Thoracic aorta (tissue), 2 donors: ENCODE results near the gene INPP4A. TPM values are rescaled to one million over a fixed set of nuclear protein-coding genes. Genes with fewer than 3 reads are reported as not detected.
A peak's percentile ranks its signal among the peaks of the same experiment; 100 is the strongest.

Experiments used
- ATAC-seq: fragments of 150-250 bp; one replicate; pipeline ENCODE4 v1.8.0; 2017; ENCODE audit warnings: low read depth; ENCODE audit not compliant: insufficient number of reproducible peaks, low FRiP score
- DNase-seq: peaks from one replicate; pipeline ENCODE4 v3.0.0-alpha.2; 2020; ENCODE audit warnings: low spot score
- H3K27ac ChIP-seq, 2 donors: fragments of 200-600 bp; sonication (generic); 1 replicate in 1 of 2; 2 replicates in 1 of 2; pipeline ENCODE4 v1.5.1; 2016; ENCODE audit warnings: mild to moderate bottlenecking in 2 of 2, moderate library complexity in 2 of 2
- H3K27me3 ChIP-seq: fragments of 200-600 bp; sonication (generic); replicated peaks from 2 replicates; pipeline ENCODE4 v1.6.0; 2016; ENCODE audit warnings: mild to moderate bottlenecking; ENCODE audit not compliant: insufficient read depth
- H3K36me3 ChIP-seq: fragments of 200-600 bp; sonication (generic); one replicate; pipeline ENCODE4 v1.5.1; 2016
- H3K4me1 ChIP-seq, 2 donors: fragments of 200-600 bp; sonication (generic); 1 replicate in 1 of 2; 2 replicates in 1 of 2; pipeline versions ENCODE4 v1.5.1 to v1.6.0; 2016; ENCODE audit warnings: low read depth in 2 of 2, mild to moderate bottlenecking in 1 of 2; ENCODE audit not compliant: control insufficient read depth in 1 of 2
- H3K4me3 ChIP-seq: fragments of 200-600 bp; sonication (generic); 2 replicates; pipeline ENCODE4 v1.5.1; 2016; ENCODE audit warnings: mild to moderate bottlenecking
- H3K9me3 ChIP-seq: fragments of 200-600 bp; sonication (generic); 2 replicates; pipeline ENCODE4 v1.5.1; 2016
- total RNA-seq, 2 donors: library from RNA; depleted of rRNA; stranded (reverse); fragments of >200 nt; gene quantifications; one replicate each; pipeline versions ENCODE4 v1.1.0 to v1.2.3, GENCODE V29; 2016
- TF ChIP-seq, protein P1 (sequence below): fragments of 200-600 bp; sonication (generic); IDR thresholded peaks from one replicate; pipeline ENCODE4 v1.5.1; 2019; ENCODE audit warnings: antibody characterized with exemption

INPP4A gene
- total RNA-seq, 2 donors from 2014 or later, result 29.4 to 40.6 TPM

- H3K36me3 ChIP-seq, result no peaks in the 10 kb centered on the region
- ATAC-seq (no peak), DNase-seq (no peak)
- H3K4me1 ChIP-seq, result peaks cover 8 to 10% of the 10 kb centered on the region in 2 donors
- H3K4me3 ChIP-seq, result no peak overlapping the region
- TF ChIP-seq, protein P1, sequence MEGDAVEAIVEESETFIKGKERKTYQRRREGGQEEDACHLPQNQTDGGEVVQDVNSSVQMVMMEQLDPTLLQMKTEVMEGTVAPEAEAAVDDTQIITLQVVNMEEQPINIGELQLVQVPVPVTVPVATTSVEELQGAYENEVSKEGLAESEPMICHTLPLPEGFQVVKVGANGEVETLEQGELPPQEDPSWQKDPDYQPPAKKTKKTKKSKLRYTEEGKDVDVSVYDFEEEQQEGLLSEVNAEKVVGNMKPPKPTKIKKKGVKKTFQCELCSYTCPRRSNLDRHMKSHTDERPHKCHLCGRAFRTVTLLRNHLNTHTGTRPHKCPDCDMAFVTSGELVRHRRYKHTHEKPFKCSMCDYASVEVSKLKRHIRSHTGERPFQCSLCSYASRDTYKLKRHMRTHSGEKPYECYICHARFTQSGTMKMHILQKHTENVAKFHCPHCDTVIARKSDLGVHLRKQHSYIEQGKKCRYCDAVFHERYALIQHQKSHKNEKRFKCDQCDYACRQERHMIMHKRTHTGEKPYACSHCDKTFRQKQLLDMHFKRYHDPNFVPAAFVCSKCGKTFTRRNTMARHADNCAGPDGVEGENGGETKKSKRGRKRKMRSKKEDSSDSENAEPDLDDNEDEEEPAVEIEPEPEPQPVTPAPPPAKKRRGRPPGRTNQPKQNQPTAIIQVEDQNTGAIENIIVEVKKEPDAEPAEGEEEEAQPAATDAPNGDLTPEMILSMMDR, result no peak
- no peaks in the 10 kb centered on the region for H3K27me3 ChIP-seq
- H3K9me3 ChIP-seq, result no peaks in the 10 kb centered on the region
- H3K27ac ChIP-seq, result no peak overlapping the region
Measured at GRCh38 chr2:98461498-98462049, 16.9 kb downstream of the INPP4A start.

GRCh38 chr2:98463081-98463481 lies 18.4 kb downstream of the INPP4A start:
- Histone ChIP-seq H3K4me3 (no peak overlapping the region), H3K36me3 (no peaks in the 10 kb centered on the region), H3K9me3 (no peaks in the 10 kb centered on the region), H3K27me3 (no peaks in the 10 kb centered on the region), H3K27ac (no peak overlapping the region), H3K4me1 (peaks cover 8 to 10% of the 10 kb centered on the region in 2 donors)
- ATAC-seq (no peak), DNase-seq (no peak)
- TF ChIP-seq, protein P1, result no peak

GRCh38 chr2:98463551-98463971 lies 18.9 kb downstream of the INPP4A start:
- no peak for DNase-seq
- H3K4me1 ChIP-seq, result peaks cover 8 to 10% of the 10 kb centered on the region in 2 donors
- no peaks in the 10 kb centered on the region for H3K27me3 ChIP-seq
- no peaks in the 10 kb centered on the region for H3K36me3 ChIP-seq
- ATAC-seq, result no peak
- H3K9me3 ChIP-seq, result no peaks in the 10 kb centered on the region
- no peak overlapping the region for H3K27ac ChIP-seq
- TF ChIP-seq, protein P1, result no peak
- H3K4me3 ChIP-seq, result no peak overlapping the region

- H3K27ac ChIP-seq, result peak overlapping the region in 1 of 2 donors; percentile 30
- ATAC-seq, result no peak
- H3K4me3 ChIP-seq, result no peak overlapping the region
- no peaks in the 10 kb centered on the region for H3K9me3 ChIP-seq
- TF ChIP-seq, protein P1, result no peak
- H3K4me1 ChIP-seq, result peaks cover 8 to 10% of the 10 kb centered on the region in 2 donors
- H3K27me3 ChIP-seq, result no peaks in the 10 kb centered on the region
- no peaks in the 10 kb centered on the region for H3K36me3 ChIP-seq
- no peak for DNase-seq
Measured at GRCh38 chr2:98463988-98464771, 19.5 kb downstream of the INPP4A start.

DNA sequence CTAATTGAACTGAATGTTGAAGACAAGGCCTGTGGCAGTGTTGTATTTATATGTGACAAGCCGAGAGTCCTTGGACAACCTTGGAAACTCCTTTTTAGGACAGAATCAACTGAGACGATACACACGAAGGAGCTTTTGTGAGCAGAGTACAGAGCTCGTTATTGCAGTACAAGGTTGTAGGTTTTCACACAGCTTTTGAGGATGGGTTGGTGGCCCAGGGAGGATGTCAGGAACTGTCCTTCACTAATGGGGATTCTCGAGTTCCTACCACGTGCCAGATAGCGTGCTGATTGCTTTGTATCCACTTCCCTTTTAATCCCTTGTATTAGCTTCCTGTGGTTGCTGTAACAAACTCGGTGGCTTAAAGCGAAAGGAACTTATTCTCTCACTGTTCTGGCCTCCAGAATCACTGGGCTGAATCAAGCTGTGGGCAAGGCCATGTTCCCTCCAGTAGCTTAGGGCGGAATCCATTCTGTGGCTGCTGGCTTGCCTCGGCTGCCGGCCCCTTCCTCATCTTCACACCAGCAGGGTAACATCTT lies 20.2 kb downstream of the INPP4A start:
- H3K4me3 ChIP-seq, result peak overlapping the region; percentile 5
- ATAC-seq (no peak), DNase-seq (no peak)
- H3K36me3 ChIP-seq, result no peaks in the 10 kb centered on the region
- H3K27me3 ChIP-seq, result no peaks in the 10 kb centered on the region
- H3K9me3 ChIP-seq, result no peaks in the 10 kb centered on the region
- H3K4me1 ChIP-seq, result peaks cover 8 to 10% of the 10 kb centered on the region in 2 donors
- TF ChIP-seq, protein P1, result no peak
- peak overlapping the region in 1 of 2 donors; percentile 36 for H3K27ac ChIP-seq
